ENCODE measurements around the gene GPRIN1. TPM values are rescaled to one million over a fixed set of nuclear protein-coding genes. Genes with fewer than 3 reads are reported as not detected.

Gene GPRIN1
- total and polyA plus RNA-seq, 2 experiments from 2014 or later, result 0.27 to 0.79 TPM

GRCh38 chr5:176550275-176550831, 59.6 kb downstream of the GPRIN1 start:
- Histone ChIP-seq H3K27ac (no peak overlapping the region), H3K4me1 (ENCODE audit: low read depth) (peaks cover 4% of the 10 kb centered on the region), H3K27me3 (no peaks in the 10 kb centered on the region), H3K9me3 (ENCODE audit: low read depth) (no peaks in the 10 kb centered on the region), H3K4me3 (no peak overlapping the region), H3K36me3 (no peaks in the 10 kb centered on the region)
- no peak for TF ChIP-seq CTCF (IDR thresholded peaks at IDR 0.05; ENCODE audit: low read depth, low read length)
- DNase-seq (ENCODE audit: low read depth in 1 of 2, low spot score in 1 of 2), result no peak

DNA sequence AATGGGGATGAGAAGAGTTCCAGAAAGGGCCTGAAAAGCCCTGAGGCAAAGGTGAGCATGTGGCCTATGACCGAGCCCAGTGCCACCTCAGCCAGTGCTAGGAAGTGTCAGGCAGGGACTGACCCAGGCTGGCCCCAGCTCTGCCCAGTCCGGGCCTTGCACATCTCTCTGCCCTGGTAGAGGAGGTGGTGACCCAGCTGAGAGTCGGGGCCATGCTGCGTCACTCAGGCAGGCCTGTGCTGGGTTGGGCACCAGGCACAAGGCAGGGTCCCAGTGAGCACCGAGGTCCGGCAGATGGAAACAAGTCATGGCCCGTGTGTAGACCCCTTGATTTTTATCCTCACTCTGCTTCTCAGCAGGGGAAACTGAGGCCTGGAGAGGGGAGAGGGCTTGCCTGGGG, 60.1 kb downstream of the GPRIN1 start:
- Histone ChIP-seq H3K4me1 (ENCODE audit: low read depth) (peaks cover 4% of the 10 kb centered on the region), H3K27me3 (no peaks in the 10 kb centered on the region), H3K36me3 (no peaks in the 10 kb centered on the region), H3K9me3 (ENCODE audit: low read depth) (no peaks in the 10 kb centered on the region), H3K4me3 (no peak overlapping the region), H3K27ac (no peak overlapping the region)
- no peak for TF ChIP-seq CTCF (IDR thresholded peaks at IDR 0.05; ENCODE audit: low read depth, low read length)
- DNase-seq (ENCODE audit: low read depth in 1 of 2, low spot score in 1 of 2), result no peak

DNA sequence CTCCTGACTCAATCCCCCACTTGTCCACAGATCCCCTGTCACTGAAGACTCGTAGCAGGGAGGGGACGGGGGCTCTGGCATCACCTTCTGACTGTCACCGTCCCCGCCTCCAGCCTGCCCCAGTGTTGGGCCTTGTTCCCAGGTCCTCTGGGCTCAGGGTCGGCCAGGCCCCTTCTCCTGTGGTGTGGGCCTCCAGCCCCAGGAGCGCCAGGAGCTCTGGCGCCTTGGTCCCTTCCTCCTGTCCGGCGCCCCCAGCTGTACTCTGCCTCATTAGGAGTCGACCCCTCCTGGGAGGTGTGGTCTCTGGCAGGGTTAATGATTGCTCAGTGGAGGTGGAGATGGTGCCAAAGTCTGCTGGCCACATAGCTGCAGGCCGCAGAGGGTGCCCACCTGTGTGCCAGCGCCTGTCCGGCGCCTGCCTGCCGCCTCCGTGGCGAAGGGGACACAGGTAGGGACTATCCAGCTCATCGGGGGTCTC, 61.0 kb downstream of the GPRIN1 start, which contains the start of gene CDHR2:
TSS of gene CDHR2 (plus strand) at position 376 of the 478 bp plus-strand sequence. CDS start 16,011 bp downstream, outside the sequence.
- Histone ChIP-seq H3K4me3 (no peak within 1 kb of the TSS), H3K9me3 (ENCODE audit: low read depth) (no peaks in the 10 kb centered on the region), H3K27ac (no peak within 1 kb of the TSS), H3K27me3 (no peaks in the 10 kb centered on the region), H3K36me3 (no peaks in the 10 kb centered on the region), H3K4me1 (ENCODE audit: low read depth) (peaks cover 4% of the 10 kb centered on the region)
- DNase-seq (ENCODE audit: low read depth in 1 of 2, low spot score in 1 of 2), result no peak
- TF ChIP-seq CTCF (IDR thresholded peaks at IDR 0.05; ENCODE audit: low read depth, low read length), result no peak

- no peaks in the 10 kb centered on the region for H3K27me3 ChIP-seq
- no peaks in the 10 kb centered on the region for H3K9me3 ChIP-seq (ENCODE audit: low read depth)
- H3K4me3 ChIP-seq, result no peak overlapping the region
- TF ChIP-seq CTCF (IDR thresholded peaks at IDR 0.05; ENCODE audit: low read depth, low read length), result no peak
- H3K27ac ChIP-seq, result no peak overlapping the region
- peaks cover 4% of the 10 kb centered on the region for H3K4me1 ChIP-seq (ENCODE audit: low read depth)
- DNase-seq (ENCODE audit: low read depth in 1 of 2, low spot score in 1 of 2), result no peak
- no peaks in the 10 kb centered on the region for H3K36me3 ChIP-seq
Observed at GRCh38 chr5:176547802-176548201, 62.2 kb downstream of the GPRIN1 start.

Other genes with a start within 250 kb of the GPRIN1 start
- gene KIAA1191, start 248.4 kb downstream of the GPRIN1 start, total RNA-seq, result 118 and 160 TPM in 2 replicates
- gene KIAA1191, start 248.4 kb downstream of the GPRIN1 start, polyA plus RNA-seq, result 125 and 134 TPM in 2 replicates
- gene ARL10, start 244.7 kb downstream of the GPRIN1 start, total RNA-seq, result 10.3 and 29.5 TPM in 2 replicates
- 7.8 and 9.6 TPM in 2 replicates for gene ARL10, start 244.7 kb downstream of the GPRIN1 start, polyA plus RNA-seq
- 11.5 and 18.0 TPM in 2 replicates for gene NOP16, start 221.6 kb downstream of the GPRIN1 start, total RNA-seq
- 52.0 and 56.7 TPM in 2 replicates for gene NOP16, start 221.6 kb downstream of the GPRIN1 start, polyA plus RNA-seq
- 203 and 313 TPM in 2 replicates for gene HIGD2A, start 221.4 kb downstream of the GPRIN1 start, total RNA-seq
- gene HIGD2A, start 221.4 kb downstream of the GPRIN1 start, polyA plus RNA-seq, result 273 and 388 TPM in 2 replicates
- 187 and 224 TPM in 2 replicates for gene CLTB, start 193.6 kb downstream of the GPRIN1 start, total RNA-seq
- 159 and 222 TPM in 2 replicates for gene CLTB, start 193.6 kb downstream of the GPRIN1 start, polyA plus RNA-seq
- gene FAF2, start 161.8 kb downstream of the GPRIN1 start, total RNA-seq, result 24.0 and 26.1 TPM in 2 replicates
- gene FAF2, start 161.8 kb downstream of the GPRIN1 start, polyA plus RNA-seq, result 29.0 and 29.8 TPM in 2 replicates
- gene RNF44, start 72.8 kb downstream of the GPRIN1 start, total RNA-seq, result 45.5 and 77.6 TPM in 2 replicates
- 16.1 and 29.1 TPM in 2 replicates for gene RNF44, start 72.8 kb downstream of the GPRIN1 start, polyA plus RNA-seq
- gene CDHR2, start 60.8 kb downstream of the GPRIN1 start, total RNA-seq, result 0.07 and 0.60 TPM in 2 replicates
- 0.59 and 1.4 TPM in 2 replicates for gene CDHR2, start 60.8 kb downstream of the GPRIN1 start, polyA plus RNA-seq
- gene SNCB, start 20.4 kb upstream of the GPRIN1 start, total RNA-seq, result 1.6 and 2.4 TPM in 2 replicates
- gene SNCB, start 20.4 kb upstream of the GPRIN1 start, polyA plus RNA-seq, result 0.79 and 3.0 TPM in 2 replicates
- not detected in 2 replicates for gene EIF4E1B, start 20.5 kb upstream of the GPRIN1 start, total RNA-seq
- not detected in 2 replicates for gene EIF4E1B, start 20.5 kb upstream of the GPRIN1 start, polyA plus RNA-seq
- 30.2 and 42.6 TPM in 2 replicates for gene TSPAN17, start 37.3 kb upstream of the GPRIN1 start, total RNA-seq
- gene TSPAN17, start 37.3 kb upstream of the GPRIN1 start, polyA plus RNA-seq, result 32.0 and 32.3 TPM in 2 replicates
- gene UNC5A, start 200.4 kb upstream of the GPRIN1 start, total RNA-seq, result 0.86 and 1.4 TPM in 2 replicates
- gene UNC5A, start 200.4 kb upstream of the GPRIN1 start, polyA plus RNA-seq, result 0.26 and 0.39 TPM in 2 replicates